Upper lobe of left lung (tissue), 6 donors: ENCODE measurements around the gene DUSP16. TPM values are rescaled to one million over a fixed set of nuclear protein-coding genes. Genes with fewer than 3 reads are reported as not detected.

Source experiments
- ATAC-seq, 2 donors: fragments of 200-7000 bp; cut with Tn5 transposase; one replicate each; pipeline ENCODE4 v1.9.1; 2022; ENCODE audit warnings: mild to moderate bottlenecking in 2 of 2, moderate library complexity in 2 of 2; ENCODE audit not compliant: low FRiP score in 2 of 2
- DNase-seq, 2 donors: peaks; one replicate each; pipeline ENCODE4 v3.0.0-alpha.2; 2019 to 2020
- H3K27ac ChIP-seq, 4 donors: fragments of 200-600 bp; sonication (generic); one replicate each; pipeline ENCODE4 v1.5.1; 2016 to 2019
- H3K27me3 ChIP-seq, 4 donors: fragments of 200-600 bp; sonication (generic); one replicate each; pipeline ENCODE4 v1.5.1; 2017 to 2019
- H3K36me3 ChIP-seq, 4 donors: fragments of 200-600 bp; sonication (generic); one replicate each; pipeline ENCODE4 v1.5.1; 2016 to 2019
- H3K4me1 ChIP-seq, 4 donors: fragments of 200-600 bp; sonication (generic); one replicate each; pipeline ENCODE4 v1.5.1; 2018 to 2019
- H3K4me3 ChIP-seq, 4 donors: fragments of 200-600 bp; sonication (generic); one replicate each; pipeline ENCODE4 v1.5.1; 2017 to 2019; ENCODE audit warnings: mild to moderate bottlenecking in 2 of 4, moderate library complexity in 1 of 4
- H3K9me3 ChIP-seq, 4 donors: fragments of 200-600 bp; sonication (generic); one replicate each; pipeline ENCODE4 v1.5.1; 2018 to 2019
- EP300 ChIP-seq, 4 donors: sonication (generic); formaldehyde crosslinking; IDR thresholded peaks; one replicate each; pipeline ENCODE4 v1.5.1; 2017; ENCODE audit warnings: antibody characterized with exemption in 4 of 4, control low read depth in 2 of 4
- POLR2A ChIP-seq, 4 donors: fragments of 450-650 bp; IDR thresholded peaks; one replicate each; pipeline ENCODE4 v1.5.1; 2016 to 2017; ENCODE audit warnings: antibody characterized with exemption in 4 of 4, mild to moderate bottlenecking in 2 of 4
- POLR2AphosphoS5 ChIP-seq, 2 donors: sonication (generic); formaldehyde crosslinking; IDR thresholded peaks; one replicate each; pipeline ENCODE4 v1.5.1; 2017; ENCODE audit warnings: antibody characterized with exemption in 2 of 2
- WGBS, 2 donors: methylation state at CpG; one replicate each; pipeline ENCODE4 v1.1.5; 2017 to 2018; 5-methylcytosine and 5-hydroxymethylcytosine counted together
- total RNA-seq, 6 donors: library from RNA; depleted of rRNA in 4 of 6; stranded (reverse); fragments of >200 nt in 4 of 6; gene quantifications; one replicate each; pipeline versions ENCODE4 v1.1.0 to v1.2.1, GENCODE V29; 2016 to 2021
- TF ChIP-seq, protein P1 (sequence below), 6 experiments: fragments of 450-650 bp in 4 of 6; fragments of 200-600 bp in 2 of 6; sonication (generic) in 2 of 6; IDR thresholded peaks; one replicate each; pipeline ENCODE4 v1.5.1; 2016 to 2019; ENCODE audit warnings: antibody characterized with exemption in 6 of 6
- donor health status: DM: no; HTN: no; CAD: no; lungs with moderate emphysema.
- donor health status: DM: no; HTN: yes; CAD: no; lungs with severe emphysema.

DUSP16 gene
- total RNA-seq, 6 donors from 2014 or later: 23.7 to 51.6 (median 41.7) TPM

DNA sequence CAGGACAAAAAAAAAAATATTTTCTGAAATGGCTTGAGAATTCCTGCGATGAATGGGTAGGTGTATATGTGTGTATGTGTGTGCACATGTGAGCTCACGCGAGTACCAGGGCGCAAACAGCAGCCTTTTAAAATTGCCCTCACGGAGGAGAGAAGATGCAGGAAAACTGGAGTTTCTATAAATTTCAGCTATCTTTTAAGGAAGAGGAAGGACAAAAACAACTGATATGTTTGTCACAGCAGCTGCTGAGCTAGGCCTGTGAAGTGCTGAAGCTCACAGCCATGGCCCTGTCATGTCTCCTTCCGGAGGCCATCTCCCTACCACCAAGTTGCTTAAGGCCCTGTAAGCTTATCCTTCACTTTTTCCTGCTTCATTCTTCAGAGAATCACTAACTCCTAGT is 40.8 kb downstream of the DUSP16 start:
- Histone ChIP-seq H3K4me3 (no peak overlapping the region), H3K36me3 (peaks cover 0 to 32% (median 2%) of the 10 kb centered on the region in 4 donors), H3K4me1 (peaks cover 8 to 20% (median 15%) of the 10 kb centered on the region in 4 donors), H3K9me3 (no peaks in the 10 kb centered on the region), H3K27me3 (no peaks in the 10 kb centered on the region), H3K27ac (no peak overlapping the region)
- TF ChIP-seq POLR2A (IDR thresholded peaks at IDR 0.05): no peak
- TF ChIP-seq, protein P1, sequence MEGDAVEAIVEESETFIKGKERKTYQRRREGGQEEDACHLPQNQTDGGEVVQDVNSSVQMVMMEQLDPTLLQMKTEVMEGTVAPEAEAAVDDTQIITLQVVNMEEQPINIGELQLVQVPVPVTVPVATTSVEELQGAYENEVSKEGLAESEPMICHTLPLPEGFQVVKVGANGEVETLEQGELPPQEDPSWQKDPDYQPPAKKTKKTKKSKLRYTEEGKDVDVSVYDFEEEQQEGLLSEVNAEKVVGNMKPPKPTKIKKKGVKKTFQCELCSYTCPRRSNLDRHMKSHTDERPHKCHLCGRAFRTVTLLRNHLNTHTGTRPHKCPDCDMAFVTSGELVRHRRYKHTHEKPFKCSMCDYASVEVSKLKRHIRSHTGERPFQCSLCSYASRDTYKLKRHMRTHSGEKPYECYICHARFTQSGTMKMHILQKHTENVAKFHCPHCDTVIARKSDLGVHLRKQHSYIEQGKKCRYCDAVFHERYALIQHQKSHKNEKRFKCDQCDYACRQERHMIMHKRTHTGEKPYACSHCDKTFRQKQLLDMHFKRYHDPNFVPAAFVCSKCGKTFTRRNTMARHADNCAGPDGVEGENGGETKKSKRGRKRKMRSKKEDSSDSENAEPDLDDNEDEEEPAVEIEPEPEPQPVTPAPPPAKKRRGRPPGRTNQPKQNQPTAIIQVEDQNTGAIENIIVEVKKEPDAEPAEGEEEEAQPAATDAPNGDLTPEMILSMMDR (IDR thresholded peaks at IDR 0.05): no peak
- TF ChIP-seq EP300 (IDR thresholded peaks at IDR 0.05): no peak
- no peak for ATAC-seq
- no peak for DNase-seq
- whole genome bisulfite sequencing, 2 donors: 91% methylated on average over 6 of the region's 6 CpGs

DNA sequence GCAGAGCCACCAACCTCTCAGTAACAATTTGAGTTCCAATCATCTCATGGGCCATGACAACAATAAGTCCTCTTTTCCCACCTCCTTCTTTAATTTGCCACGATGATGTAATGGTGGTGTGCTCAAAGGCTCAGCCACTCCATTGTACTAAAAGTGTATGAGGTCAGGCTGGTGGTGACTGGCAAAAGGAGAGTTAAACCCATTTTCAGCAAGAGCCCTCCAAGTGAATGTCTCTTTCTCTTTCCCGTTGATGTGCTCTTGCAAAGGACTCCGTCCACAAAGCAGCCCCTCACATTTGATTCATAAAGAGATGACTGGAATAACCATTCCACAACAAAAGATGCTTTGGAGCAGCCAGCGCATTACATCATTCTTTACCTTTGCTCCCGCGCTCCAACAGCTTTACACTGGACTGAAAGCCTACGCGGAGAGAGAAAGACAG is 41.6 kb downstream of the DUSP16 start:
- ATAC-seq: no peak
- Histone ChIP-seq H3K4me3 (no peak overlapping the region), H3K4me1 (peaks cover 8 to 20% (median 15%) of the 10 kb centered on the region in 4 donors), H3K9me3 (no peaks in the 10 kb centered on the region), H3K27ac (no peak overlapping the region), H3K27me3 (no peaks in the 10 kb centered on the region), H3K36me3 (peaks cover 0 to 35% (median 2%) of the 10 kb centered on the region in 4 donors)
- WGBS, 2 donors: 89 to 91% methylated on average over 8 of the region's 8 CpGs
- no peak for TF ChIP-seq POLR2AphosphoS5 (IDR thresholded peaks at IDR 0.05)
- TF ChIP-seq, protein P1 (IDR thresholded peaks at IDR 0.05): no peak
- no peak for TF ChIP-seq POLR2A (IDR thresholded peaks at IDR 0.05)
- TF ChIP-seq EP300 (IDR thresholded peaks at IDR 0.05): no peak
- DNase-seq: no peak

DNA sequence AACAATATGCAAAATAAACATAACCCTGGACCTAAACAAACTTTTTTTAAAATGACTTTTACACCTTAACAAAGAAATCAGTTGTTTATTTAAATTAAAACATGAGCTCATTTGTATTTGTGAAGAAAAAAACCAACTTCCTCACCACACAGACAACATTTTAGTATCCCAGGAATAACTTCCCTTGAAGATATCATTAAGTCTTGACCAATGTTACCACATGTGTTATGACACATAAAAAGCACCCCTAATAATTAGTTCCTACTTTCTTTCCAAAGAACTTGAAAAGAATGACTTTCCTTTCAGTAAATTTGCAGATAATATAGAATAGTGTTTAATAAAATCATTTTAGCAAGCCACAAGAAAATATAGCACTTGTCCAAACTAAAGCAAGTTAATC is 42.4 kb downstream of the DUSP16 start:
- Histone ChIP-seq H3K27me3 (no peaks in the 10 kb centered on the region), H3K4me1 (peaks cover 8 to 20% (median 15%) of the 10 kb centered on the region in 4 donors), H3K4me3 (no peak overlapping the region), H3K9me3 (no peaks in the 10 kb centered on the region), H3K36me3 (peaks cover 0 to 35% (median 2%) of the 10 kb centered on the region in 4 donors), H3K27ac (no peak overlapping the region)
- no peak for DNase-seq
- no peak for ATAC-seq
- no peak for TF ChIP-seq POLR2AphosphoS5 (IDR thresholded peaks at IDR 0.05)
- no peak for TF ChIP-seq EP300 (IDR thresholded peaks at IDR 0.05)
- TF ChIP-seq, protein P1 (IDR thresholded peaks at IDR 0.05): no peak
- TF ChIP-seq POLR2A (IDR thresholded peaks at IDR 0.05): no peak

DNA sequence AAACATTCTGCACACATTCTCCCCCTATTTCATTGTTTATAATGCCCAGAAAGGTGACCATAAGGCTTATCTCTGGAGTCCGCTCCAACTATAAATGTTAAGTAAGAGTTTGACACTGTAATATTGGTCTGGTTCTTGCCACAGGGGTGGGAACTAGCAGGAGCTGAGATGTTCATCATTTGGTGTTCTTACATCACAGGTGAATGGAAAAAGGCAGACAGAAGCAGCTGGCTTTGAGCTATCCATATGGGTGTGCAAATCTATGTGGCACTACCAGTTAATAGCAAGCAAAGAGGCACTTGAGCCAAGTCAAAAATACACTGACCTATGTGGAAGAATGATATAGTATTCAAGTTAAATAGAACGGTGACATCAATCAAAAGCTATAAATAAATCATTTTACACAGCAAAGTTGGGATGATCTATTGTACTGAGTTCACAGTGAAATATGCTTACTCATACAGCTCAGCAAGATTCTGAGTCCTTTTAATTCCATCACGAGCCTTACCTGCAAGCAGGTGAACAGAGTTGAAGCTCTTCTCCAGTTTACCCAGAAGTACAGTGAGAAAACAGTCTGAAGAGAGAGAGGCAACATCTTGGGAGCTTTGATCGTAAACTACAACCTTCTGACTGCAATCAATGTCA is 43.2 kb downstream of the DUSP16 start:
- ATAC-seq (no peak), DNase-seq (no peak)
- peaks cover 0 to 35% (median 2%) of the 10 kb centered on the region in 4 donors for H3K36me3 ChIP-seq
- H3K4me3 ChIP-seq: no peak overlapping the region
- TF ChIP-seq EP300 (IDR thresholded peaks at IDR 0.05) (no peak), POLR2AphosphoS5 (IDR thresholded peaks at IDR 0.05) (no peak), POLR2A (IDR thresholded peaks at IDR 0.05) (no peak)
- TF ChIP-seq, protein P1 (IDR thresholded peaks at IDR 0.05): no peak
- no peaks in the 10 kb centered on the region for H3K27me3 ChIP-seq
- 68 to 74% methylated on average over 4 of the region's 4 CpGs for WGBS, 2 donors
- H3K4me1 ChIP-seq: peaks cover 8 to 20% (median 15%) of the 10 kb centered on the region in 4 donors
- H3K27ac ChIP-seq: no peak overlapping the region
- H3K9me3 ChIP-seq: no peaks in the 10 kb centered on the region

DNA sequence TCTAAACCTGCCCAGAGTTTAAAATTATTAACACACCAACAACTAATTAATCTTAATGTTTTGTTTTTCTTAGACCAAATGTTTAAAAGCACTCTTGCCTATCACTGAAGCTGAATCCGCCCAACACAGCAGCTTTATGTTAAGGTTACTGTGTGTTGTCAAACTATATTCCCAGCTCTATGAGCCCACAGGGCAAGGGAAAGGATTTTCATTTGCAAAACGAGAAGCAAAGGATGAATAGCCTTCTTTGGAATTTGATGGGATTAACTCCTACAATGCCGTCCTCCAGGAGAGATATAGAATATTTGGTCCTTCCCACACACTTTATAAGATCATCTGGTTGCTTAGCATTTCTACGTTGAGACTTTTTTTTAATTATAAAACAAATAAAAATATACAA is 43.7 kb downstream of the DUSP16 start:
- Histone ChIP-seq H3K36me3 (peaks cover 0 to 35% (median 2%) of the 10 kb centered on the region in 4 donors), H3K27ac (no peak overlapping the region), H3K4me3 (no peak overlapping the region), H3K4me1 (peaks cover 8 to 20% (median 15%) of the 10 kb centered on the region in 4 donors), H3K27me3 (no peaks in the 10 kb centered on the region), H3K9me3 (no peaks in the 10 kb centered on the region)
- no peak for DNase-seq
- ATAC-seq: no peak
- TF ChIP-seq, protein P1 (IDR thresholded peaks at IDR 0.05): no peak
- TF ChIP-seq EP300 (IDR thresholded peaks at IDR 0.05) (no peak), POLR2AphosphoS5 (IDR thresholded peaks at IDR 0.05) (no peak)
- 72 to 84% methylated on average over 4 of the region's 4 CpGs for WGBS, 2 donors
